Heart right ventricle (tissue), 16 donors: ENCODE data around the gene SPAG17. TPM values are rescaled to one million over a fixed set of nuclear protein-coding genes. Genes with fewer than 3 reads are reported as not detected.
A peak's percentile ranks its signal among the peaks of the same experiment; 100 is the strongest.

ENCODE experiments used
- ATAC-seq, 8 donors: fragments of 200-7000 bp; cut with Tn5 transposase; one replicate each; pipeline ENCODE4 v1.9.1; 2020; ENCODE audit warnings: mild to moderate bottlenecking in 8 of 8, moderate library complexity in 8 of 8, moderate number of reproducible peaks in 1 of 8
- DNase-seq, 2 donors: peaks; one replicate each; pipeline ENCODE4 v3.0.0-alpha.2; 2020
- H3K27ac ChIP-seq, 10 donors: fragments of 200-600 bp; sonication (generic) in 2 of 10; one replicate each; pipeline versions ENCODE4 v1.5.0 to v1.8.0; 2020 to 2022; ENCODE audit warnings: mild to moderate bottlenecking in 3 of 10
- H3K27me3 ChIP-seq, 7 donors: fragments of 200-600 bp; one replicate each; pipeline ENCODE4 v1.8.0; 2021 to 2022; ENCODE audit warnings: mild to moderate bottlenecking in 2 of 7
- H3K36me3 ChIP-seq, 9 donors: fragments of 200-600 bp; sonication (generic) in 1 of 9; one replicate each; pipeline versions ENCODE4 v1.5.0 to v1.8.0; 2020 to 2022; ENCODE audit warnings: mild to moderate bottlenecking in 2 of 9
- H3K4me1 ChIP-seq, 9 donors: fragments of 200-600 bp; sonication (generic) in 1 of 9; one replicate each; pipeline versions ENCODE4 v1.5.0 to v1.8.0; 2020 to 2022; ENCODE audit warnings: mild to moderate bottlenecking in 4 of 9
- H3K4me3 ChIP-seq, 10 donors: fragments of 200-600 bp; sonication (generic) in 2 of 10; one replicate each; pipeline versions ENCODE4 v1.5.0 to v1.8.0; 2020 to 2022; ENCODE audit warnings: mild to moderate bottlenecking in 7 of 10, moderate library complexity in 2 of 10
- H3K9me3 ChIP-seq, 11 donors: fragments of 200-600 bp in 10 of 11; sonication (generic) in 2 of 11; one replicate each; pipeline versions ENCODE4 v1.5.0 to v1.8.0; 2013 to 2022; ENCODE audit warnings: mild to moderate bottlenecking in 2 of 11, control low read depth in 1 of 11, moderate library complexity in 1 of 11
- WGBS, 2 donors: extraction: QIAGEN DNeasy Blood & Tissue Kit; methylation state at CpG; one replicate each; pipeline ENCODE4 v1.1.7; 2013; ENCODE audit warnings: inconsistent platforms in 1 of 2; 5-methylcytosine and 5-hydroxymethylcytosine counted together
- intact Hi-C, 10 donors: fragments of 100-400 bp; cut with DNase I; formaldehyde crosslinking; loops; one replicate each; pipeline versions ENCODE4 v1.11.1 to v1.14.2; 2022
- polyA plus RNA-seq, 2 donors: library from polyadenylated mRNA; stranded (reverse); fragments of 200-250 nt; gene quantifications; one replicate each; pipeline ENCODE4 v1.2.3, GENCODE V29; 2013
- total RNA-seq, 10 donors: library from RNA; stranded (reverse); fragmentation: NEBNext Ultra II Directional in 3 of 10; extraction: Animal tissue kit (Norgen Biotek cat#: 25700) in 3 of 10; gene quantifications; one replicate each; pipeline versions ENCODE4 v1.2.1 to v1.2.4, GENCODE V29; 2021 to 2023
- TF ChIP-seq, protein P1 (sequence below), 9 donors: fragments of 200-600 bp; sonication (generic) in 2 of 9; IDR thresholded peaks; one replicate each; pipeline versions ENCODE4 v1.5.0 to v1.8.0; 2021 to 2022; ENCODE audit warnings: antibody characterized with exemption in 9 of 9, mild to moderate bottlenecking in 5 of 9, moderate library complexity in 1 of 9
- donor health status: Arrhythmogenic right ventricular cardiomyopathy.
- donor health status: ischemic (EF 13 %, LVEDD 7.1; RV severe dilation, severe dysfunction).
- donor health status: healthy with polysubstance abuse.
- donor health status: DM: no; HTN: yes; CAD: no.
- donor health status: DM: no; HTN: no; CAD: no.
- donor health status: ischemic (EF 25% LVEDD 6.9; RV normal size, moderate dysfunction).
- donor health status: ischemic (EF 25% LVEDD 5.7; RV mildly dilated, moderate dysfunction).
- donor health status: healthy.
- donor health status: DM: yes; HTN: yes; CAD: no.
- donor health status: Ischemic cardiomyopathy.
- donor health status: ischemic (EF 35%, LVEDD 5.7; RV mildly dilated, moderate dysfunction).
- donor health status: nonischemic (EF 11% LVEDD 7.7; RV severe dilation, severe dysfunction).
- donor health status: DM: yes; HTN: yes; CAD: no.
- donor health status: PGD.
- donor health status: ischemic (EF 29% LVEDD 5.4; RV normal size, mild dysfunction).
- donor health status: nonischemic (EF 23%, LVEDD 6.1; RV moderate dilation, normal function).

SPAG17 gene
- total and polyA plus RNA-seq, 12 donors = 0.01 to 0.06 TPM; not detected in 10

GRCh38 chr1:118116909-118117308, 68.1 kb downstream of the SPAG17 start:
- ATAC-seq (no peak), DNase-seq (no peak)
- no peaks in the 10 kb centered on the region for H3K36me3 ChIP-seq
- intact Hi-C loops = no loop called here
- 55 to 63% methylated on average over 4 of the region's 4 CpGs for WGBS, 2 donors
- no peak overlapping the region for H3K4me3 ChIP-seq
- no peaks in the 10 kb centered on the region for H3K9me3 ChIP-seq
- no peaks in the 10 kb centered on the region for H3K4me1 ChIP-seq
- TF ChIP-seq, protein P1, sequence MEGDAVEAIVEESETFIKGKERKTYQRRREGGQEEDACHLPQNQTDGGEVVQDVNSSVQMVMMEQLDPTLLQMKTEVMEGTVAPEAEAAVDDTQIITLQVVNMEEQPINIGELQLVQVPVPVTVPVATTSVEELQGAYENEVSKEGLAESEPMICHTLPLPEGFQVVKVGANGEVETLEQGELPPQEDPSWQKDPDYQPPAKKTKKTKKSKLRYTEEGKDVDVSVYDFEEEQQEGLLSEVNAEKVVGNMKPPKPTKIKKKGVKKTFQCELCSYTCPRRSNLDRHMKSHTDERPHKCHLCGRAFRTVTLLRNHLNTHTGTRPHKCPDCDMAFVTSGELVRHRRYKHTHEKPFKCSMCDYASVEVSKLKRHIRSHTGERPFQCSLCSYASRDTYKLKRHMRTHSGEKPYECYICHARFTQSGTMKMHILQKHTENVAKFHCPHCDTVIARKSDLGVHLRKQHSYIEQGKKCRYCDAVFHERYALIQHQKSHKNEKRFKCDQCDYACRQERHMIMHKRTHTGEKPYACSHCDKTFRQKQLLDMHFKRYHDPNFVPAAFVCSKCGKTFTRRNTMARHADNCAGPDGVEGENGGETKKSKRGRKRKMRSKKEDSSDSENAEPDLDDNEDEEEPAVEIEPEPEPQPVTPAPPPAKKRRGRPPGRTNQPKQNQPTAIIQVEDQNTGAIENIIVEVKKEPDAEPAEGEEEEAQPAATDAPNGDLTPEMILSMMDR (IDR thresholded peaks at IDR 0.05) = no peak
- no peak overlapping the region for H3K27ac ChIP-seq
- peaks cover 0 to 6% (median 0%) of the 10 kb centered on the region in 7 donors for H3K27me3 ChIP-seq

- TF ChIP-seq, protein P1 (IDR thresholded peaks at IDR 0.05) = no peak
- WGBS, 2 donors = 76 to 78% methylated on average over 5 of the region's 5 CpGs
- intact Hi-C loops = no loop called here
- Histone ChIP-seq H3K36me3 (no peaks in the 10 kb centered on the region), H3K4me1 (no peaks in the 10 kb centered on the region), H3K27me3 (peaks cover 0 to 6% (median 0%) of the 10 kb centered on the region in 7 donors), H3K27ac (no peak overlapping the region), H3K4me3 (no peak overlapping the region), H3K9me3 (no peaks in the 10 kb centered on the region)
- peak in 3 of 8 donors; percentile 42 to 84 (median 64) for ATAC-seq
- DNase-seq = no peak
Measured at GRCh38 chr1:118116401-118116800, 68.6 kb downstream of the SPAG17 start.

- 66 to 73% methylated on average over 6 of the region's 6 CpGs for WGBS, 2 donors
- no peak overlapping the region for H3K27ac ChIP-seq
- DNase-seq (no peak), ATAC-seq (no peak)
- intact Hi-C loops = no loop called here
- H3K4me1 ChIP-seq = no peaks in the 10 kb centered on the region
- no peak overlapping the region for H3K4me3 ChIP-seq
- peaks cover 0 to 6% (median 0%) of the 10 kb centered on the region in 7 donors for H3K27me3 ChIP-seq
- TF ChIP-seq, protein P1 (IDR thresholded peaks at IDR 0.05) = no peak
- H3K36me3 ChIP-seq = no peaks in the 10 kb centered on the region
- H3K9me3 ChIP-seq = no peaks in the 10 kb centered on the region
Measured at GRCh38 chr1:118115567-118116295, 69.3 kb downstream of the SPAG17 start.

DNA sequence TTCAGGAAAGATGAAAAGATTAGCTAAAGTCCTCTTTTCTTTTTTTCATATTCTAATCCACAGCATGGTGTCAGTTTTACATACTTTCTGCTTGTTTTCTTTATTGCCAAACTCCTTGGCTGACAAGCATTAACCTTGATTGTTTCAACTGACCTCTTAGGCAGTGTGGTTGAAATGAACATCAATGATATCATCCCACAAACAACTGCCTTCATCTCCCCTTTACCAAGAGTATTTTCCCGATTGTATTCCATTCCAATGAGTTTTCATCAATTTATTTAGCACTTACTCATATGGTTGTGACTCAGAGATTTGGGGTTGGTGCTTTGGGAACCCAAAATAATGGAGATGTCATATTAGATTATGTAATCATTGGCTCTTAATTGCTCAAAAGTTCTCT, 71.8 kb downstream of the SPAG17 start:
- ATAC-seq = no peak
- Histone ChIP-seq H3K9me3 (no peaks in the 10 kb centered on the region), H3K27ac (no peak overlapping the region), H3K27me3 (peaks cover 0 to 6% (median 0%) of the 10 kb centered on the region in 7 donors), H3K4me3 (no peak overlapping the region), H3K36me3 (no peaks in the 10 kb centered on the region), H3K4me1 (no peaks in the 10 kb centered on the region)
- WGBS, 2 donors = 49 to 59% methylated on average over 1 of the region's 1 CpG
- intact Hi-C loops = no loop called here
- no peak for DNase-seq
- TF ChIP-seq, protein P1 (IDR thresholded peaks at IDR 0.05) = no peak
